ENCODE data around the gene ARHGAP33. TPM values are rescaled to one million over a fixed set of nuclear protein-coding genes. Genes with fewer than 3 reads are reported as not detected.

Gene ARHGAP33
- total RNA-seq, 1 donor: 2.2 TPM

GRCh38 chr19:35755550-35756376 lies 19.6 kb upstream of the ARHGAP33 start:
- Histone ChIP-seq H3K27ac (ENCODE audit: low read depth, low read length) (peak overlapping the region; percentile 84), H3K4me3 (ENCODE audit: insufficient read depth, low read length) (peak overlapping the region; percentile 76), H3K4me1 (ENCODE audit: insufficient read depth, low read length) (peaks cover 28% of the 10 kb centered on the region), H2AFZ (ENCODE audit: low read length) (peak overlapping the region; percentile 51), H3K27me3 (ENCODE audit: insufficient read depth, low read length) (no peaks in the 10 kb centered on the region), H3K36me3 (ENCODE audit: insufficient read depth, low read length) (peaks cover 34% of the 10 kb centered on the region), H3K4me2 (ENCODE audit: insufficient read depth, low read length) (peak overlapping the region; percentile 64), H4K20me1 (ENCODE audit: insufficient read depth, low read length) (peaks cover 10% of the 10 kb centered on the region), H3K9me3 (ENCODE audit: low read depth, low read length) (no peaks in the 10 kb centered on the region), H3K79me2 (ENCODE audit: insufficient read depth, low read length) (peaks cover 24% of the 10 kb centered on the region)
- peak; percentile 91 for DNase-seq (ENCODE audit: insufficient read length, low spot score, missing footprints)
- TF ChIP-seq CTCF (IDR thresholded peaks at IDR 0.05; ENCODE audit: extremely low read depth, low read depth, low read length): no peak

GRCh38 chr19:35756377-35757230 lies 18.8 kb upstream of the ARHGAP33 start, which contains the start of gene HSPB6:
HSPB6 (minus strand) TSS chr19:35757029; CDS start chr19:35757008, 21 bp downstream.
- Histone ChIP-seq H2AFZ (ENCODE audit: low read length) (peak within 1 kb of the TSS; percentile 63), H3K4me3 (ENCODE audit: insufficient read depth, low read length) (peak within 1 kb of the TSS; percentile 76), H3K4me1 (ENCODE audit: insufficient read depth, low read length) (peaks cover 32% of the 10 kb centered on the region), H3K79me2 (ENCODE audit: insufficient read depth, low read length) (peaks cover 26% of the 10 kb centered on the region), H3K36me3 (ENCODE audit: insufficient read depth, low read length) (peaks cover 37% of the 10 kb centered on the region), H3K9me3 (ENCODE audit: low read depth, low read length) (no peaks in the 10 kb centered on the region), H3K27ac (ENCODE audit: low read depth, low read length) (peak within 1 kb of the TSS; percentile 84), H4K20me1 (ENCODE audit: insufficient read depth, low read length) (peaks cover 10% of the 10 kb centered on the region), H3K4me2 (ENCODE audit: insufficient read depth, low read length) (peak within 1 kb of the TSS; percentile 64), H3K27me3 (ENCODE audit: insufficient read depth, low read length) (no peaks in the 10 kb centered on the region)
- DNase-seq (ENCODE audit: insufficient read length, low spot score, missing footprints): peak; percentile 93
- no peak for TF ChIP-seq CTCF (IDR thresholded peaks at IDR 0.05; ENCODE audit: extremely low read depth, low read depth, low read length)

- Histone ChIP-seq H3K4me2 (ENCODE audit: insufficient read depth, low read length) (peak overlapping the region; percentile 64), H2AFZ (ENCODE audit: low read length) (peak overlapping the region; percentile 63), H3K4me3 (ENCODE audit: insufficient read depth, low read length) (peak overlapping the region; percentile 76), H3K27ac (ENCODE audit: low read depth, low read length) (peak overlapping the region; percentile 84), H4K20me1 (ENCODE audit: insufficient read depth, low read length) (peaks cover 10% of the 10 kb centered on the region), H3K36me3 (ENCODE audit: insufficient read depth, low read length) (peaks cover 37% of the 10 kb centered on the region), H3K27me3 (ENCODE audit: insufficient read depth, low read length) (no peaks in the 10 kb centered on the region), H3K9me3 (ENCODE audit: low read depth, low read length) (no peaks in the 10 kb centered on the region), H3K4me1 (ENCODE audit: insufficient read depth, low read length) (peaks cover 32% of the 10 kb centered on the region), H3K79me2 (ENCODE audit: insufficient read depth, low read length) (peaks cover 26% of the 10 kb centered on the region)
- peak; percentile 97 for DNase-seq (ENCODE audit: insufficient read length, low spot score, missing footprints)
- TF ChIP-seq CTCF (IDR thresholded peaks at IDR 0.05; ENCODE audit: extremely low read depth, low read depth, low read length): no peak
Measured at GRCh38 chr19:35757231-35757748, 18.1 kb upstream of the ARHGAP33 start.
